DOHH2 (cell line): ENCODE measurements around the gene GAS7.

Source experiments
- H3F3A ChIP-seq: fragments of 200-600 bp; sonication (generic), shearing (Covaris generic); 2 replicates; pipeline ENCODE4 v1.6.0; 2016; ENCODE audit warnings: antibody characterized with exemption, mild to moderate bottlenecking; ENCODE audit not compliant: control insufficient read depth, insufficient read depth
- H3K27ac ChIP-seq: fragments of 200-600 bp; sonication (generic); 2 replicates; pipeline ENCODE4 v1.5.1; 2014; ENCODE audit warnings: low read depth, mild to moderate bottlenecking, low read length, moderate library complexity
- H3K27me3 ChIP-seq: fragments of 200-600 bp; sonication (generic); 2 replicates; pipeline ENCODE4 v1.6.1; 2014; ENCODE audit warnings: mild to moderate bottlenecking, low read length, mixed read lengths; ENCODE audit not compliant: control insufficient read depth
- H3K36me3 ChIP-seq: fragments of 200-600 bp; sonication (generic); 2 replicates; pipeline ENCODE4 v1.6.1; 2014; ENCODE audit warnings: mild to moderate bottlenecking, low read length, moderate library complexity, mixed read lengths; ENCODE audit not compliant: control insufficient read depth
- H3K4me1 ChIP-seq: fragments of 200-600 bp; sonication (generic); 2 replicates; pipeline ENCODE4 v1.6.1; 2014; ENCODE audit warnings: mild to moderate bottlenecking, low read length, mixed read lengths; ENCODE audit not compliant: control insufficient read depth
- H3K4me2 ChIP-seq: fragments of 200-600 bp; sonication (generic); 2 replicates; pipeline ENCODE4 v1.6.0; 2014; ENCODE audit warnings: mild to moderate bottlenecking, low read length, moderate library complexity
- H3K4me3 ChIP-seq: fragments of 200-600 bp; sonication (generic); 2 replicates; pipeline ENCODE4 v1.5.1; 2014; ENCODE audit warnings: mild to moderate bottlenecking, low read length, mixed read lengths
- H3K79me2 ChIP-seq: fragments of 200-600 bp; sonication (generic); 2 replicates; pipeline ENCODE4 v1.6.1; 2014; ENCODE audit warnings: mild to moderate bottlenecking, low read length, mixed read lengths; ENCODE audit not compliant: control insufficient read depth
- H3K9me2 ChIP-seq: fragments of 200-600 bp; sonication (generic); replicated peaks from 2 replicates; pipeline ENCODE4 v1.6.1; 2014; ENCODE audit warnings: mild to moderate bottlenecking, low read length, mixed read lengths; ENCODE audit not compliant: control insufficient read depth
- H3K9me3 ChIP-seq: fragments of 200-600 bp; sonication (generic); 2 replicates; pipeline ENCODE4 v1.6.1; 2014; ENCODE audit warnings: antibody characterized with exemption, low read length, mixed read lengths; ENCODE audit not compliant: control insufficient read depth, insufficient read depth
- H4K20me1 ChIP-seq: fragments of 200-600 bp; sonication (generic); 2 replicates; pipeline ENCODE4 v1.6.0; 2014; ENCODE audit warnings: low read depth, mild to moderate bottlenecking, antibody characterized with exemption, low read length, moderate library complexity; ENCODE audit not compliant: control insufficient read depth, insufficient read depth
- CTCF ChIP-seq: fragments of 200-600 bp; sonication (generic); IDR thresholded peaks from one replicate; pipeline ENCODE4 v1.5.1; 2014; ENCODE audit warnings: antibody characterized with exemption, mild to moderate bottlenecking, low read depth, low read length; ENCODE audit not compliant: poor library complexity, severe bottlenecking
- EZH2phosphoT487 ChIP-seq: fragments of 200-600 bp; sonication (generic); IDR thresholded peaks from 2 replicates; pipeline ENCODE4 v1.6.1; 2017; ENCODE audit warnings: borderline replicate concordance, mild to moderate bottlenecking, antibody characterized with exemption, low read length, moderate library complexity, mixed read lengths

GAS7 gene

GRCh38 chr17:10155371-10156076, 42.9 kb downstream of the GAS7 start:
- H3K36me3 ChIP-seq, result no peaks in the 10 kb centered on the region
- H3K79me2 ChIP-seq, result no peaks in the 10 kb centered on the region
- no peaks in the 10 kb centered on the region for H3K27me3 ChIP-seq
- no peaks in the 10 kb centered on the region for H3K4me1 ChIP-seq
- H3F3A ChIP-seq, result no peaks in the 10 kb centered on the region
- no peaks in the 10 kb centered on the region for H3K9me2 ChIP-seq
- H3K27ac ChIP-seq, result no peak overlapping the region
- H3K4me3 ChIP-seq, result no peak overlapping the region
- H3K4me2 ChIP-seq, result no peak overlapping the region
- no peaks in the 10 kb centered on the region for H4K20me1 ChIP-seq
- H3K9me3 ChIP-seq, result no peaks in the 10 kb centered on the region
- TF ChIP-seq EZH2phosphoT487, result no peak
- no peak for TF ChIP-seq CTCF

DNA sequence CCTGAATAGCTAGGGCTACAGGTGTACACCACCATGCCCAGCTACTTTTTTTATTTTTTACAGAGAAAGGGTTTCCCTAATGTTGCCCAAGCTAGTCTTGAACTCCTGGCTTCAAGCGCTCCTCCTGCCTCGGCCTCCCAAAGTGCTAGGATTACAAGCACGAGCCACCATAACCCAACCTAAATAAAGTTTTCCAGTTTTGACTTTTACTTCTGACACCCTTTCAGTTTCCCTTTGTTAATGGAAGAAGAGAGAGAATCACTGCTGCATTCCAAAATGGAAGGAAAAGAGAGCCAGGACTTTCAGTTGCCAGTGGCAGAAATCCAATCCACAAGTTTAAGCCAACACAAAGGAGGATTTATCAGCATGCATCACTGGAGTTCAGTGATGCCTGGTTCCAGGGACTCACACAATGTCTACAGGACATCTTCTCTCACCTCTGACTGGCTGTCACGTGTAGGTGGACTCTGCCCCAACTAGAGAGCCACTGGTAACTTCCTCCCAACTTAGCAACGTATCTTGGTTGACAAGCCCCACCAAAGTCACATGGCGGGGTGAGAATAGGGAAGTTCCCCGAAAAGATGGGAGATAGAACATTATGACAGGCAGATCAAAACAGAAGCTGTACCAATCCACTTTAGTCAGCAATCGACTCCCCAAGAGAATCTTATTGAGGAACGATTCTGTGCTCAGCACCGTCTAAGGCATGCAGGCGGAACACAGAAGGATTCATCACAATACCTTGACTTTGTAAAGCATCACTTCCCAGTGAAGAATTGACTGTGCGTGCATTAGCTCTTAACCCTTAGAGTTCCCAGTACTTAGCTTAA, 46.5 kb downstream of the GAS7 start:
- no peaks in the 10 kb centered on the region for H3K27me3 ChIP-seq
- no peaks in the 10 kb centered on the region for H3K9me2 ChIP-seq
- H3K36me3 ChIP-seq, result no peaks in the 10 kb centered on the region
- H3F3A ChIP-seq, result no peaks in the 10 kb centered on the region
- no peak overlapping the region for H3K4me3 ChIP-seq
- no peak overlapping the region for H3K27ac ChIP-seq
- TF ChIP-seq EZH2phosphoT487 (no peak), CTCF (no peak)
- no peaks in the 10 kb centered on the region for H3K9me3 ChIP-seq
- no peak overlapping the region for H3K4me2 ChIP-seq
- no peaks in the 10 kb centered on the region for H3K4me1 ChIP-seq
- H3K79me2 ChIP-seq, result no peaks in the 10 kb centered on the region
- H4K20me1 ChIP-seq, result no peaks in the 10 kb centered on the region

- Histone ChIP-seq H3K27ac (no peak overlapping the region), H3K9me2 (no peaks in the 10 kb centered on the region), H3K4me1 (no peaks in the 10 kb centered on the region), H3K79me2 (no peaks in the 10 kb centered on the region), H3K9me3 (no peaks in the 10 kb centered on the region), H3K4me2 (no peak overlapping the region), H3K4me3 (no peak overlapping the region), H3K27me3 (no peaks in the 10 kb centered on the region), H3K36me3 (no peaks in the 10 kb centered on the region), H4K20me1 (no peaks in the 10 kb centered on the region), H3F3A (no peaks in the 10 kb centered on the region)
- TF ChIP-seq CTCF, result no peak
These were observed 48.6 kb downstream of the GAS7 start for GRCh38 chr17:10149573-10150399.
